T-helper 1 cell treated with Interleukin-12 subunit alpha and Interleukin-12 subunit beta and Interleukin-4 antibody, amounts not matched to agents 30 μg/mL and 1 μg/mL, for 36 hours (primary cell): ENCODE measurements around the gene GNB1L.
"Not testable (repeated sequence)": the region's sequence is repeated elsewhere in the genome, so short reads cannot be mapped to it uniquely, and the experiment has no call there.

Experiments used
- H3K27ac Mint-ChIP-seq: one replicate; pipeline ENCODE4 v1.8.0; 2021; ENCODE audit warnings: mild to moderate bottlenecking, mixed read lengths
- H3K27me3 Mint-ChIP-seq: one replicate; pipeline ENCODE4 v1.8.0; 2021; ENCODE audit warnings: low read depth, mixed read lengths
- H3K36me3 Mint-ChIP-seq: one replicate; pipeline ENCODE4 v1.8.0; 2021; ENCODE audit warnings: low read depth, mixed read lengths
- H3K4me1 Mint-ChIP-seq: one replicate; pipeline ENCODE4 v1.8.0; 2021; ENCODE audit warnings: low read depth, mixed read lengths
- H3K4me3 Mint-ChIP-seq: one replicate; pipeline ENCODE4 v1.8.0; 2021; ENCODE audit warnings: mild to moderate bottlenecking, moderate library complexity, mixed read lengths
- H3K9me3 Mint-ChIP-seq: one replicate; pipeline ENCODE4 v1.8.0; 2021; ENCODE audit warnings: mixed read lengths

The GNB1L gene

GRCh38 chr22:19782533-19782932 lies 72.1 kb downstream of the GNB1L start:
- no peaks in the 10 kb centered on the region for H3K36me3 Mint-ChIP-seq
- no peaks in the 10 kb centered on the region for H3K9me3 Mint-ChIP-seq
- peaks cover 14% of the 10 kb centered on the region for H3K27me3 Mint-ChIP-seq
- H3K27ac Mint-ChIP-seq, result no peak overlapping the region
- H3K4me3 Mint-ChIP-seq, result no peak overlapping the region
- H3K4me1 Mint-ChIP-seq, result no peaks in the 10 kb centered on the region

- Mint-ChIP-seq H3K4me1 (peaks cover 4% of the 10 kb centered on the region), H3K27ac (no peak overlapping the region), H3K27me3 (peaks cover 14% of the 10 kb centered on the region), H3K36me3 (no peaks in the 10 kb centered on the region), H3K9me3 (no peaks in the 10 kb centered on the region), H3K4me3 (no peak overlapping the region)
These were observed 74.9 kb downstream of the GNB1L start for GRCh38 chr22:19779685-19780268.

GRCh38 chr22:19779011-19779421 lies 75.7 kb downstream of the GNB1L start:
- H3K4me3 Mint-ChIP-seq, result no peak overlapping the region
- no peaks in the 10 kb centered on the region for H3K36me3 Mint-ChIP-seq
- no peaks in the 10 kb centered on the region for H3K9me3 Mint-ChIP-seq
- no peak overlapping the region for H3K27ac Mint-ChIP-seq
- H3K27me3 Mint-ChIP-seq, result peaks cover 18% of the 10 kb centered on the region
- peaks cover 4% of the 10 kb centered on the region for H3K4me1 Mint-ChIP-seq

GRCh38 chr22:19777192-19777591 lies 77.5 kb downstream of the GNB1L start:
- H3K27ac Mint-ChIP-seq, H3K4me1 Mint-ChIP-seq, H3K36me3 Mint-ChIP-seq, H3K9me3 Mint-ChIP-seq, H3K4me3 Mint-ChIP-seq: not testable (repeated sequence)
- H3K27me3 Mint-ChIP-seq, result peaks cover 28% of the 10 kb centered on the region

- H3K27ac Mint-ChIP-seq, result no peak overlapping the region
- H3K4me1 Mint-ChIP-seq, result peaks cover 4% of the 10 kb centered on the region
- peaks cover 34% of the 10 kb centered on the region for H3K27me3 Mint-ChIP-seq
- no peak overlapping the region for H3K4me3 Mint-ChIP-seq
- H3K9me3 Mint-ChIP-seq, result no peaks in the 10 kb centered on the region
- no peaks in the 10 kb centered on the region for H3K36me3 Mint-ChIP-seq
These were observed 78.1 kb downstream of the GNB1L start for GRCh38 chr22:19776433-19777031.

- H3K9me3 Mint-ChIP-seq, result no peaks in the 10 kb centered on the region
- H3K27me3 Mint-ChIP-seq, result peaks cover 39% of the 10 kb centered on the region
- peaks cover 4% of the 10 kb centered on the region for H3K4me1 Mint-ChIP-seq
- no peak overlapping the region for H3K4me3 Mint-ChIP-seq
- no peaks in the 10 kb centered on the region for H3K36me3 Mint-ChIP-seq
- no peak overlapping the region for H3K27ac Mint-ChIP-seq
These were observed 79.0 kb downstream of the GNB1L start for GRCh38 chr22:19775496-19776325.

- Mint-ChIP-seq H3K27me3 (peaks cover 37% of the 10 kb centered on the region), H3K4me3 (no peak overlapping the region), H3K36me3 (no peaks in the 10 kb centered on the region), H3K9me3 (no peaks in the 10 kb centered on the region), H3K4me1 (peaks cover 4% of the 10 kb centered on the region), H3K27ac (no peak overlapping the region)
These were observed 80.0 kb downstream of the GNB1L start for GRCh38 chr22:19774628-19775027.

- Mint-ChIP-seq H3K27me3 (peaks cover 41% of the 10 kb centered on the region), H3K9me3 (no peaks in the 10 kb centered on the region), H3K36me3 (no peaks in the 10 kb centered on the region), H3K4me1 (peaks cover 4% of the 10 kb centered on the region), H3K27ac (no peak overlapping the region), H3K4me3 (no peak overlapping the region)
These were observed 81.1 kb downstream of the GNB1L start for GRCh38 chr22:19773470-19774040.

GRCh38 chr22:19772673-19773469 lies 81.8 kb downstream of the GNB1L start:
- Mint-ChIP-seq H3K9me3 (no peaks in the 10 kb centered on the region), H3K27ac (no peak overlapping the region), H3K4me1 (peaks cover 4% of the 10 kb centered on the region), H3K4me3 (no peak overlapping the region), H3K27me3 (peaks cover 48% of the 10 kb centered on the region), H3K36me3 (no peaks in the 10 kb centered on the region)

GRCh38 chr22:19772422-19772672 lies 82.3 kb downstream of the GNB1L start:
- peaks cover 5% of the 10 kb centered on the region for H3K4me1 Mint-ChIP-seq
- no peaks in the 10 kb centered on the region for H3K36me3 Mint-ChIP-seq
- H3K27ac Mint-ChIP-seq, result no peak overlapping the region
- no peaks in the 10 kb centered on the region for H3K9me3 Mint-ChIP-seq
- no peak overlapping the region for H3K4me3 Mint-ChIP-seq
- peaks cover 53% of the 10 kb centered on the region for H3K27me3 Mint-ChIP-seq

- H3K27ac Mint-ChIP-seq, result no peak overlapping the region
- H3K9me3 Mint-ChIP-seq, result no peaks in the 10 kb centered on the region
- H3K4me1 Mint-ChIP-seq, result peaks cover 4% of the 10 kb centered on the region
- H3K4me3 Mint-ChIP-seq, result no peak overlapping the region
- H3K36me3 Mint-ChIP-seq, result no peaks in the 10 kb centered on the region
- peaks cover 59% of the 10 kb centered on the region for H3K27me3 Mint-ChIP-seq
These were observed 84.1 kb downstream of the GNB1L start for GRCh38 chr22:19770349-19771220.

- no peak overlapping the region for H3K4me3 Mint-ChIP-seq
- H3K27me3 Mint-ChIP-seq, result peaks cover 67% of the 10 kb centered on the region
- no peak overlapping the region for H3K27ac Mint-ChIP-seq
- H3K4me1 Mint-ChIP-seq, result peaks cover 6% of the 10 kb centered on the region
- H3K9me3 Mint-ChIP-seq, result no peaks in the 10 kb centered on the region
- H3K36me3 Mint-ChIP-seq, result no peaks in the 10 kb centered on the region
These were observed 85.3 kb downstream of the GNB1L start for GRCh38 chr22:19769393-19769715.

GRCh38 chr22:19767427-19768341 lies 87.0 kb downstream of the GNB1L start:
- no peaks in the 10 kb centered on the region for H3K36me3 Mint-ChIP-seq
- no peak overlapping the region for H3K27ac Mint-ChIP-seq
- H3K9me3 Mint-ChIP-seq, result no peaks in the 10 kb centered on the region
- H3K4me3 Mint-ChIP-seq, result peak overlapping the region; percentile 28
- H3K4me1 Mint-ChIP-seq, result peaks cover 6% of the 10 kb centered on the region
- peaks cover 77% of the 10 kb centered on the region for H3K27me3 Mint-ChIP-seq
